ENCODE results near the gene TMCC3. TPM values are rescaled to one million over a fixed set of nuclear protein-coding genes. Genes with fewer than 3 reads are reported as not detected.

The TMCC3 gene
- total RNA-seq, 2 donors from 2014 or later, result 2.5 to 4.2 TPM

- no peak for TF ChIP-seq CTCF (conservative IDR thresholded peaks at IDR 0.05)
- H3K4me3 Mint-ChIP-seq, result no peak overlapping the region
- WGBS, 2 experiments (ENCODE audit: insufficient coverage in 1 of 2, insufficient read length in 1 of 2), result 91 to 100% methylated on average over 2 of the region's 2 CpGs
- no peak for DNase-seq
- no peak overlapping the region for H3K27ac Mint-ChIP-seq
- H3K4me1 Mint-ChIP-seq, result no peaks in the 10 kb centered on the region
- H3K9ac ChIP-seq (ENCODE audit: extremely low read depth, low read length, poor library complexity, severe bottlenecking), result no peak overlapping the region
- H3K36me3 Mint-ChIP-seq (ENCODE audit: low read depth), result no peaks in the 10 kb centered on the region
- no peak overlapping the region for H3K27ac ChIP-seq (ENCODE audit: low read depth, low read length)
- no peaks in the 10 kb centered on the region for H3K4me1 ChIP-seq (ENCODE audit: control insufficient read depth, insufficient read depth, low read length)
- H3K4me3 ChIP-seq (ENCODE audit: low read length), result no peak overlapping the region
- H3K36me3 ChIP-seq (ENCODE audit: control insufficient read depth, insufficient read depth, low read length), result no peaks in the 10 kb centered on the region
- H3K9me3 ChIP-seq (ENCODE audit: control insufficient read depth, low read length), result no peaks in the 10 kb centered on the region
- H3K27me3 ChIP-seq (ENCODE audit: control insufficient read depth, insufficient read depth, low read length, poor library complexity, severe bottlenecking), result no peaks in the 10 kb centered on the region
- no peaks in the 10 kb centered on the region for H3K27me3 Mint-ChIP-seq (ENCODE audit: insufficient read depth)
- H3K9me3 Mint-ChIP-seq, result no peaks in the 10 kb centered on the region
Measured at GRCh38 chr12:94666158-94666557, 15.8 kb upstream of the TMCC3 start.

- H3K36me3 ChIP-seq (ENCODE audit: control insufficient read depth, insufficient read depth, low read length), result no peaks in the 10 kb centered on the region
- H3K4me1 Mint-ChIP-seq, result no peaks in the 10 kb centered on the region
- H3K4me3 Mint-ChIP-seq, result no peak overlapping the region
- H3K9ac ChIP-seq (ENCODE audit: extremely low read depth, low read length, poor library complexity, severe bottlenecking), result no peak overlapping the region
- H3K9me3 Mint-ChIP-seq, result no peaks in the 10 kb centered on the region
- no peaks in the 10 kb centered on the region for H3K36me3 Mint-ChIP-seq (ENCODE audit: low read depth)
- no peak for TF ChIP-seq CTCF (conservative IDR thresholded peaks at IDR 0.05)
- H3K27ac ChIP-seq (ENCODE audit: low read depth, low read length), result no peak overlapping the region
- no peak overlapping the region for H3K27ac Mint-ChIP-seq
- no peak for DNase-seq
- H3K4me3 ChIP-seq (ENCODE audit: low read length), result no peak overlapping the region
- no peaks in the 10 kb centered on the region for H3K9me3 ChIP-seq (ENCODE audit: control insufficient read depth, low read length)
- no peaks in the 10 kb centered on the region for H3K27me3 Mint-ChIP-seq (ENCODE audit: insufficient read depth)
- 87 to 89% methylated on average over 1 to 4 of the region's 4 CpGs for WGBS, 2 experiments (ENCODE audit: insufficient coverage in 1 of 2, insufficient read length in 1 of 2)
- H3K4me1 ChIP-seq (ENCODE audit: control insufficient read depth, insufficient read depth, low read length), result no peaks in the 10 kb centered on the region
- H3K27me3 ChIP-seq (ENCODE audit: control insufficient read depth, insufficient read depth, low read length, poor library complexity, severe bottlenecking), result no peaks in the 10 kb centered on the region
Measured at GRCh38 chr12:94663702-94664101, 13.3 kb upstream of the TMCC3 start.

- Histone ChIP-seq H3K27ac (ENCODE audit: low read depth, low read length) (no peak overlapping the region), H3K9ac (ENCODE audit: extremely low read depth, low read length, poor library complexity, severe bottlenecking) (no peak overlapping the region), H3K9me3 (ENCODE audit: control insufficient read depth, low read length) (no peaks in the 10 kb centered on the region), H3K36me3 (ENCODE audit: control insufficient read depth, insufficient read depth, low read length) (no peaks in the 10 kb centered on the region), H3K4me3 (ENCODE audit: low read length) (no peak overlapping the region), H3K27me3 (ENCODE audit: control insufficient read depth, insufficient read depth, low read length, poor library complexity, severe bottlenecking) (no peaks in the 10 kb centered on the region), H3K4me1 (ENCODE audit: control insufficient read depth, insufficient read depth, low read length) (no peaks in the 10 kb centered on the region)
- no peak for TF ChIP-seq CTCF (conservative IDR thresholded peaks at IDR 0.05)
- H3K27me3 Mint-ChIP-seq (ENCODE audit: insufficient read depth), result no peaks in the 10 kb centered on the region
- no peak for DNase-seq
- H3K9me3 Mint-ChIP-seq, result no peaks in the 10 kb centered on the region
- no peaks in the 10 kb centered on the region for H3K36me3 Mint-ChIP-seq (ENCODE audit: low read depth)
- H3K27ac Mint-ChIP-seq, result no peak overlapping the region
- no peaks in the 10 kb centered on the region for H3K4me1 Mint-ChIP-seq
- H3K4me3 Mint-ChIP-seq, result no peak overlapping the region
- 89 to 91% methylated on average over 3 to 4 of the region's 4 CpGs for WGBS, 2 experiments (ENCODE audit: insufficient coverage in 1 of 2, insufficient read length in 1 of 2)
Measured at GRCh38 chr12:94663071-94663470, 12.7 kb upstream of the TMCC3 start.

Data from endodermal cell (in vitro differentiated cells).